Suprapubic skin (tissue), 4 donors: ENCODE data around the gene PLOD1.
"Not testable (repeated sequence)": the region's sequence is repeated elsewhere in the genome, so short reads cannot be mapped to it uniquely, and the experiment has no call there.

Experiments
- POLR2A ChIP-seq, 2 donors: fragments of 450-650 bp; IDR thresholded peaks; one replicate each; pipeline ENCODE4 v1.6.1; 2017; ENCODE audit warnings: antibody characterized with exemption in 2 of 2, mild to moderate bottlenecking in 2 of 2, moderate library complexity in 2 of 2
- POLR2AphosphoS5 ChIP-seq, 3 donors: sonication (generic); formaldehyde crosslinking; IDR thresholded peaks; one replicate each; pipeline ENCODE4 v1.6.1; 2017; ENCODE audit warnings: antibody characterized with exemption in 3 of 3
- TF ChIP-seq, protein P1 (sequence below), 2 donors: fragments of 200-600 bp in 1 of 2; fragments of 450-650 bp in 1 of 2; sonication (generic) in 1 of 2; IDR thresholded peaks; one replicate each; pipeline ENCODE4 v1.5.1; 2016 to 2019; ENCODE audit warnings: antibody characterized with exemption in 2 of 2, mild to moderate bottlenecking in 1 of 2, moderate library complexity in 1 of 2

DNA sequence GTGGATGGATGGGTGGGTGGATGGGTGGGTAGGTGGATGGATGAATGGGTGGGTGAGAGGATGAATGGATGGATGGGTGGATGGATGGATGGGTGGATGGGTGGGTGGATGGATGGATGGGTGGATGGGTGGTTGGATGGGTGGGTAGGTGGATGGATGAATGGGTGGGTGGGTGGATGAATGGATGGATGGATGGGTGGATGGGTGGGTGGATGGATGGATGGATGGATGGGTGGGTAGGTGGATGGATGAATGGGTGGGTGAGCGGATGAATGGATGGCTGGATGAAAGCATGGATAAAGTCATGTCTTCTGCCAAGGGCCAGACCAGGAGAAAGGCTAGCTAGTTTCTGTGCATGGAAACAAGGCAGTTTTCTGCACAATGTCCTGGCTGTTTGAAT, 40.0 kb upstream of the PLOD1 start:
- TF ChIP-seq, protein P1, sequence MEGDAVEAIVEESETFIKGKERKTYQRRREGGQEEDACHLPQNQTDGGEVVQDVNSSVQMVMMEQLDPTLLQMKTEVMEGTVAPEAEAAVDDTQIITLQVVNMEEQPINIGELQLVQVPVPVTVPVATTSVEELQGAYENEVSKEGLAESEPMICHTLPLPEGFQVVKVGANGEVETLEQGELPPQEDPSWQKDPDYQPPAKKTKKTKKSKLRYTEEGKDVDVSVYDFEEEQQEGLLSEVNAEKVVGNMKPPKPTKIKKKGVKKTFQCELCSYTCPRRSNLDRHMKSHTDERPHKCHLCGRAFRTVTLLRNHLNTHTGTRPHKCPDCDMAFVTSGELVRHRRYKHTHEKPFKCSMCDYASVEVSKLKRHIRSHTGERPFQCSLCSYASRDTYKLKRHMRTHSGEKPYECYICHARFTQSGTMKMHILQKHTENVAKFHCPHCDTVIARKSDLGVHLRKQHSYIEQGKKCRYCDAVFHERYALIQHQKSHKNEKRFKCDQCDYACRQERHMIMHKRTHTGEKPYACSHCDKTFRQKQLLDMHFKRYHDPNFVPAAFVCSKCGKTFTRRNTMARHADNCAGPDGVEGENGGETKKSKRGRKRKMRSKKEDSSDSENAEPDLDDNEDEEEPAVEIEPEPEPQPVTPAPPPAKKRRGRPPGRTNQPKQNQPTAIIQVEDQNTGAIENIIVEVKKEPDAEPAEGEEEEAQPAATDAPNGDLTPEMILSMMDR (IDR thresholded peaks at IDR 0.05), result not testable (repeated sequence)
- not testable (repeated sequence) for TF ChIP-seq POLR2A, POLR2AphosphoS5 (IDR thresholded peaks at IDR 0.05)
